ENCODE data around the gene HOXD3. TPM values are rescaled to one million over a fixed set of nuclear protein-coding genes. Genes with fewer than 3 reads are reported as not detected.

Gene HOXD3
- polyA plus RNA-seq, 3 donors = not detected

- Mint-ChIP-seq H3K9me3 (peaks cover 0 to 32% (median 14%) of the 10 kb centered on the region in 7 donors), H3K4me3 (peak overlapping the region in 1 of 2 donors; percentile 75), H3K4me1 (peaks cover 2% of the 10 kb centered on the region), H3K36me3 (peaks cover 2 to 3% of the 10 kb centered on the region in 2 donors), H3K27me3 (ENCODE audit: low read depth in 3 of 3) (peaks cover 94 to 100% (median 97%) of the 10 kb centered on the region in 3 donors), H3K27ac (no peak overlapping the region)
- no peak for DNase-seq
- no peaks in the 10 kb centered on the region for H3K36me3 ChIP-seq (replicated peaks in 1 of 2; ENCODE audit: control insufficient read depth in 1 of 2, insufficient read depth in 2 of 2, low read length in 2 of 2)
- H3K4me3 ChIP-seq (replicated peaks in 1 of 3; ENCODE audit: low read depth in 2 of 3, low read length in 3 of 3) = no peak overlapping the region
- H3K79me2 ChIP-seq (ENCODE audit: insufficient read depth, low read length) = no peaks in the 10 kb centered on the region
- H3K9ac ChIP-seq (ENCODE audit: insufficient read depth, low read length, poor library complexity, severe bottlenecking) = no peak overlapping the region
- 28% methylated on average over 20 of the region's 24 CpGs for WGBS (ENCODE audit: insufficient coverage)
- intact Hi-C loops (cut with micrococcal nuclease) = no loop called here
- H3K9me3 ChIP-seq (replicated peaks in 1 of 2; ENCODE audit: control insufficient read depth in 1 of 2, insufficient read depth in 1 of 2, low read length in 2 of 2) = peaks cover 0 to 70% of the 10 kb centered on the region in 2 donors
- H4K20me1 ChIP-seq (ENCODE audit: insufficient read depth, low read length) = no peaks in the 10 kb centered on the region
- TF ChIP-seq CTCF (IDR thresholded peaks at IDR 0.05) = no peak
- H3K27me3 ChIP-seq (ENCODE audit: control insufficient read depth in 2 of 2, insufficient read depth in 2 of 2, low read length in 2 of 2) = peaks cover 93 to 99% of the 10 kb centered on the region in 2 donors
- H3K4me2 ChIP-seq (replicated peaks; ENCODE audit: extremely low read depth, low read length, poor library complexity, severe bottlenecking) = no peak overlapping the region
- no peaks in the 10 kb centered on the region for H3K4me1 ChIP-seq (ENCODE audit: control insufficient read depth in 1 of 2, insufficient read depth in 2 of 2, low read length in 2 of 2)
- H3K27ac ChIP-seq (ENCODE audit: low read depth in 1 of 2, low read length in 2 of 2) = no peak overlapping the region
- H2AFZ ChIP-seq (ENCODE audit: insufficient read depth, low read depth, low read length, poor library complexity, severe bottlenecking) = no peak overlapping the region
Measured at GRCh38 chr2:176149939-176150583, 7.0 kb upstream of the HOXD3 start.

- H3K4me3 ChIP-seq (replicated peaks in 1 of 3; ENCODE audit: low read depth in 2 of 3, low read length in 3 of 3) = no peak overlapping the region
- H3K27ac ChIP-seq (ENCODE audit: low read depth in 1 of 2, low read length in 2 of 2) = no peak overlapping the region
- Mint-ChIP-seq H3K36me3 (peaks cover 2 to 3% of the 10 kb centered on the region in 2 donors), H3K4me3 (peak overlapping the region in 1 of 2 donors; percentile 75), H3K27ac (peak overlapping the region in 1 of 7 donors; percentile 32), H3K4me1 (peaks cover 2% of the 10 kb centered on the region), H3K9me3 (peaks cover 0 to 32% (median 14%) of the 10 kb centered on the region in 7 donors), H3K27me3 (ENCODE audit: low read depth in 3 of 3) (peaks cover 96 to 100% (median 97%) of the 10 kb centered on the region in 3 donors)
- H3K9me3 ChIP-seq (replicated peaks in 1 of 2; ENCODE audit: control insufficient read depth in 1 of 2, insufficient read depth in 1 of 2, low read length in 2 of 2) = peaks cover 0 to 65% of the 10 kb centered on the region in 2 donors
- H3K4me1 ChIP-seq (ENCODE audit: control insufficient read depth in 1 of 2, insufficient read depth in 2 of 2, low read length in 2 of 2) = no peaks in the 10 kb centered on the region
- H3K79me2 ChIP-seq (ENCODE audit: insufficient read depth, low read length) = no peaks in the 10 kb centered on the region
- no peak for TF ChIP-seq CTCF (IDR thresholded peaks at IDR 0.05)
- no peak overlapping the region for H3K9ac ChIP-seq (ENCODE audit: insufficient read depth, low read length, poor library complexity, severe bottlenecking)
- 48% methylated on average over 11 of the region's 14 CpGs for WGBS (ENCODE audit: insufficient coverage)
- peaks cover 93 to 99% of the 10 kb centered on the region in 2 donors for H3K27me3 ChIP-seq (ENCODE audit: control insufficient read depth in 2 of 2, insufficient read depth in 2 of 2, low read length in 2 of 2)
- no peak overlapping the region for H2AFZ ChIP-seq (ENCODE audit: insufficient read depth, low read depth, low read length, poor library complexity, severe bottlenecking)
- H3K36me3 ChIP-seq (replicated peaks in 1 of 2; ENCODE audit: control insufficient read depth in 1 of 2, insufficient read depth in 2 of 2, low read length in 2 of 2) = no peaks in the 10 kb centered on the region
- H4K20me1 ChIP-seq (ENCODE audit: insufficient read depth, low read length) = no peaks in the 10 kb centered on the region
- no peak overlapping the region for H3K4me2 ChIP-seq (replicated peaks; ENCODE audit: extremely low read depth, low read length, poor library complexity, severe bottlenecking)
- DNase-seq = no peak
- intact Hi-C loops (cut with micrococcal nuclease) = no loop called here
Measured at GRCh38 chr2:176150584-176151441, 6.3 kb upstream of the HOXD3 start.

Data from CD14-positive monocyte (primary cell).